GM21367 (cell line): ENCODE results near the gene SOX2.

ENCODE experiments used
- ATAC-seq: cut with Tn5 transposase; IDR thresholded peaks from one replicate; pipeline ENCODE4 v1.9.1; 2021; ENCODE audit not compliant: unreplicated experiment

SOX2 gene

DNA sequence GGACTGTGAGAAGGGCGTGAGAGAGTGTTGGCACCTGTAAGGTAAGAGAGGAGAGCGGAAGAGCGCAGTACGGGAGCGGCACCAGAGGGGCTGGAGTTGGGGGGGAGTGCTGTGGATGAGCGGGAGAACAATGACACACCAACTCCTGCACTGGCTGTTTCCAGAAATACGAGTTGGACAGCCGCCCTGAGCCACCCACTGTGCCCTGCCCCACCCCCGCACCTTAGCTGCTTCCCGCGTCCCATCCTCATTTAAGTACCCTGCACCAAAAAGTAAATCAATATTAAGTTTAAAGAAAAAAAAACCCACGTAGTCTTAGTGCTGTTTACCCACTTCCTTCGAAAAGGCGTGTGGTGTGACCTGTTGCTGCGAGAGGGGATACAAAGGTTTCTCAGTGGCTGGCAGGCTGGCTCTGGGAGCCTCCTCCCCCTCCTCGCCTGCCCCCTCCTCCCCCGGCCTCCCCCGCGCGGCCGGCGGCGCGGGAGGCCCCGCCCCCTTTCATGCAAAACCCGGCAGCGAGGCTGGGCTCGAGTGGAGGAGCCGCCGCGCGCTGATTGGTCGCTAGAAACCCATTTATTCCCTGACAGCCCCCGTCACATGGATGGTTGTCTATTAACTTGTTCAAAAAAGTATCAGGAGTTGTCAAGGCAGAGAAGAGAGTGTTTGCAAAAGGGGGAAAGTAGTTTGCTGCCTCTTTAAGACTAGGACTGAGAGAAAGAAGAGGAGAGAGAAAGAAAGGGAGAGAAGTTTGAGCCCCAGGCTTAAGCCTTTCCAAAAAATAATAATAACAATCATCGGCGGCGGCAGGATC lies at the start of gene SOX2:
Gene SOX2, plus strand, starts transcription at position 601 of the 811 bp plus-strand sequence. CDS start 436 bp downstream, outside the sequence.
- no peak for ATAC-seq

GRCh38 chr3:181683563-181683962 lies 28.2 kb upstream of the SOX2 start:
- no peak for ATAC-seq

DNA sequence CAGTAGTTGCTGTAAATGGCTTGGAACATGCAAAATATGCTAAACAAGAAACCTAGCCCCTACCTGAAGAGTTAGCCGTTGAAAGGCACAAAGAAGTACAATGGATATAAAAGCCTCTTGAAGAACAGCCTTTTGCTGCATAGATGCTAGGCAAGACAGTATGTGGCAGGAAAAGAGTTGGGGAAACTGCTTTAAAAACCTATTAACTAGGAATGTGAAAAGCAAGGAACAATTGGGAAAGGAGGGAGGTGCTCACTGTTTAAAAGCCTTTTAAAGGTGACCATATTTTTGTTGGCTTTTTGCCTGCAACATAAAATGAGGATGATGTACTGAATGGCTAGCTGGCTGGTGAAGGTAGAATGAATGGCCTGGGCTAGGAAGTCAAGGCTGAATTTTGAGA lies 24.5 kb upstream of the SOX2 start:
- ATAC-seq: no peak

GRCh38 chr3:181687731-181688130 lies 24.0 kb upstream of the SOX2 start:
- no peak for ATAC-seq

DNA sequence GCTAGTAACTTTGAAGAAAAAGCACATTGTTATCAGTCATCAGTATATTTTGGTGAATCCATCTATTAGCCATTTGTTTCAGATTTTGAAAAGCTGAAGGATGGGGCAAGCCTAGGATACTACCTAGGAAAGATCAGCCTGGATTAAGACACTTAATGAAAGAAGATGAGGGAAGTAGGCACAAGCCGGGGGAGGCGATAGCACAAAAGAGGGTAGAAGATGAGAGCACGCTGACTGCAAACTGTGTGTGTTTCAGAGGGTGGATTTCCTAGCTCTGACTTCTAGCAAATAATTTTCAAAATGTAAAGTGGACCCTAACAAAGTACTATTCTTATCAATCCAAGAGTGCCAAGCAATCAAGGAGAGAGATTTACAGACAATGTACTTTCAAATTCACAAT lies 22.2 kb upstream of the SOX2 start:
- ATAC-seq: no peak

DNA sequence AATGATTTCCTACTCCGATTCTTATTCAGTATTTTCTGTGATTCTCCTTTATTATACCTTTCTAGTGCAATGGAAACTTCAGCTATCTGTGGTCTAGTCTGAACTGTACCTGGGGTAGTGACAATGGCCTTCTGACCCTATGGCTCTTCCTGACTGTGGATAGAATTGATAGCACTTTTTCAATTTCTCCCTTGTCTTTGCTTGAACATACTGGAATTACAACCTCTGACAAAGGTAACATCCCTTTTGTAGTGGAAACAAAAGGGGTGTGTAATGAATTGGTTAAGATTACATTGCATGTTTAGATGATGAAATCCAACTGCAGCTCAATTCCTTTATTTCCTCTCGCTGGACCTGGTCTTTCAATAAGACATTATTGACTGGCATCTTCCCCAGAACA lies 21.0 kb upstream of the SOX2 start:
- no peak for ATAC-seq

DNA sequence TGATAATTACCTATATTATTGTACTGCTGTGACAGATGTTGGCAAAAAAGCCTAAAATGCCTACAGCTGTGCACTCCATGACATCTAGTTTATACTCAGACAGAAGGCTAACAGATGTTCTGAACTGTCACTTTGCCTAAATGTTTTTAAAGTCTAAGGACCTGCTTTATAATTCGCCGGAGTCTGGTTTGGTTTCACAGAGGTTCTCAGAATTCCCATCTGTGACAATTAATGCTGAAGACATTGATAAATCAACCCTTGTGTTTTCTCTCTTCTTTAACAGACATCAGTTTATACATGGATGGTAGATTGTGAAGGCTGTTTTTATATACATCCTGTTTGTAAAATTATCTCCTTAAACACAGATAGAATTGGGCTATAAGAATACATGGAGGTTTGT lies 19.8 kb upstream of the SOX2 start:
- no peak for ATAC-seq

GRCh38 chr3:181692311-181693145 lies 19.2 kb upstream of the SOX2 start:
- no peak for ATAC-seq

DNA sequence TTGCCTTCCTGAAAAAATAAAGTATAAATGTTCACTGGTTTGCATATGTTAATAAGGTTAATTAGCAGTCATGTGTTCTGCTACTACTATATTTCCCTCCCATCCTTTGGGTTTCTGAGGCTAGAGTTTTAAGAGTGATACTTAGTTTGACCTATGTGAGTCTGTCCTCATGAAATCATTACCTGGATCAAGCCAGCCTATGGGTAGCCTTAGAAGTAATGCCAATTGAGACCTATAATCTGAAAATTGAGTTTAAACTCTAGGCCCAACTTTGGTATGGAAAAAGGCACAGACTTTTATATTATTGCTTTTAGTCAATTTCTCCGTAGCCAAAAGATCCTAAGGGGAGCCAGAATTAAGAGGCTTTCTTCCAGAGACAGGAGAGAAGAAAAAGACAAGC lies 18.4 kb upstream of the SOX2 start:
- ATAC-seq: no peak

DNA sequence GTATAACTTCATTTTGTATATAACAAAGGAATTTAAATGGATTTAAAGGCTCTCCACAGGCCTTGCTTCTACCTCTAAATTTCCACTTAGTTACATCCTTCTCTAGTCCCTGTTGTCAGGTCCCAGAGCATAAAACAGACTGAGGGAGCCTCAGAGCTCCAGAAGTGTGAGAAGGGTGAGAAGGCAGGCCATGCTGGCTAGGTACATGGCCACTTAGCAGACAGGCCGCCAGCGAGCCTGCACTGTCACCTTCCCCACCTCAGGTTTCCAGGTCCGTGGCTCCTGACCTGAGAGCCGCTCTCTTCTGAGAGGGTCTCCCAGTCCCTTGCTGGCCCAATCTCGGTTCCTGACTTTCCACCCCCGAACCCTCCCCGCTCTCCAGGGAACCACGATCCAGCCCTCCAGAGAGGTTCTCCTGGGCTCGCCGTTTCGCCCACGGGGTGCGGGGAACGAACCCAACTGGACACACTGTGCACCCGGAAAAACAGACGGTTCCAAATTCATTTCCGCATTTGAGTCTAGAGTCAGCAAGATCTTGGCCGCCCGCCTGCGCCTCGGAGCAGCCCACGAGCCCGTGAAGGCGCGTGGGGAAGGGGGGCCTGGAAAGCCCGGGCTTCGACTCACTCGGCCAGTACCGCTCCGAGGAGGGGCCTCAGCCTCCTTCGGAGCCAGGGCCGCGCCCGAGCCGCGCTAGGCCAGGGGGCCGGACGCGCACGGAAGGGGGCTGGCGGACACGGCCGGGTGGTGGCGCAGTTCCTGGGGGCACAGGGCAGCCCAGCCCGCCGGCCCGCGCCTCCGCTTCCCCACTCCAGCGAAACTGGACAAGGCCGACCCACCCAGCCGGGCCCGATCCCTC lies 16.7 kb upstream of the SOX2 start:
- no peak for ATAC-seq

- ATAC-seq: no peak
These were observed 15.8 kb upstream of the SOX2 start for GRCh38 chr3:181695661-181696491.

GRCh38 chr3:181696626-181697230 lies 15.0 kb upstream of the SOX2 start:
- ATAC-seq: no peak

DNA sequence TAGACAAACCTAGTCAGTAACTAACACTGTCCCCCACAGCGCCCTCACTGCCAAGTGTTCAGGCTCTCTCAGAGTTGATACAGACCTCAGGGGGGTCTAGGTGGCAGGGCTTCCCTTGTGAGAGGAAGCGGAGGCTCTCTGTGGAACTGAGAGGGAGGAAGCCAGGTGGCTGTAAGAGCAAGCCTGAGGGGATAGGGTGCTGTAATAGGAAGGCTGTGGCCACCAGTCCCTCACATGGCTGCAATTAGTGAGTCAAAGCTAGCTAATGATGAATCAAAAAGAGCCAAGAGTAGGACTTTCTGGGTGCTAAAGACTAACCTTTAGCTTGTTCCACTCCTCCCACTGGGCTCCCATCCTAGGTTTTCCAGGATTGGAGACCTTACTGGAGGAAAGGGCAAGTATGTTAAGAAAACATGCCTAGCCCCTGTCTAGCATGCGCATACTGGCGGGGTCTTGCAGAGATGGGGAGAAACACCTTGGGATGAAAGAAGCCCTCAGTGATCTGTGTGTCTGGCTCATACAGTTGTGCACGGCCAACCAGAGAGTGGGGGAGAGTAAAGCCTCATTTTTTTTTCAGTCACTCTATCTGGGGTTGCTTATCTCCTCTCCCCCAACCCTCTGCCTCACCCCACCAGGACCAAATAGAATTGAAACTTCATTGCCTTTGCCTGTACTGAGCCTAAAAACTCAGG lies 13.3 kb upstream of the SOX2 start:
- no peak for ATAC-seq

DNA sequence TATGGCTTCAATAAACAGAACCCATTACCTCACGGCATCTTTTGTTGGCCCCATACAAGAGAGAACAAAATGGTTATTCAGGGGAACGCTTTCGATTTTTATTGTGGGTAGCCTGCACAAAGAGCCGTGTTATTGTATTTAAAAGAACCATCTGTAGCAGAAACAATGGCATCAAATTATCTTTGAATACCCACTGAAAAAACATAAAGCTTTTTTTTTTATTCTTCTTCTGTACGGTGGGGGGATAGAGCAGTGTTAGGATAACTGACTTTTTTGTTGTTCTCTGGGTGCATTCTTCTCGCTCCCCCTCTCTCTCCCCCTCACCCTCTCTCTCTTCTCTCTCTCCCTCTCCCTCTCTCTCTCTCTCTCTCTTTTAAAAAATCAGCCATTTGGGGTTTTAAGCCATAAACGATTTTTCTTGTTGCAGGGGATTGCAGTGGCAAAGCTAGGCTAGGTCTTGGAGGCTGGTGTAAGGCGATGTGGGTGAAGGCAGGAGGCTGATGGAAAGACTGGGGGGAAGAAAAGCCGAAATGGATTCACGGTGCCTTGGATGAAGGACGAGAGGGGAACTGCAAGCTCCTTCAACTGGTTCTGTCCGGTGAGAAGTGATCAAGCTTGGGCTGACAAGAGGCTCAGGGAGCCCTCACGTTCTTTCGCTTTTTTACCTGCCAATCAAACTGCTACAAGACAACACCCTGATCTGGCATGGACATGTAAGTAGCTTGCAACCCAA lies 12.4 kb upstream of the SOX2 start:
- ATAC-seq: no peak

DNA sequence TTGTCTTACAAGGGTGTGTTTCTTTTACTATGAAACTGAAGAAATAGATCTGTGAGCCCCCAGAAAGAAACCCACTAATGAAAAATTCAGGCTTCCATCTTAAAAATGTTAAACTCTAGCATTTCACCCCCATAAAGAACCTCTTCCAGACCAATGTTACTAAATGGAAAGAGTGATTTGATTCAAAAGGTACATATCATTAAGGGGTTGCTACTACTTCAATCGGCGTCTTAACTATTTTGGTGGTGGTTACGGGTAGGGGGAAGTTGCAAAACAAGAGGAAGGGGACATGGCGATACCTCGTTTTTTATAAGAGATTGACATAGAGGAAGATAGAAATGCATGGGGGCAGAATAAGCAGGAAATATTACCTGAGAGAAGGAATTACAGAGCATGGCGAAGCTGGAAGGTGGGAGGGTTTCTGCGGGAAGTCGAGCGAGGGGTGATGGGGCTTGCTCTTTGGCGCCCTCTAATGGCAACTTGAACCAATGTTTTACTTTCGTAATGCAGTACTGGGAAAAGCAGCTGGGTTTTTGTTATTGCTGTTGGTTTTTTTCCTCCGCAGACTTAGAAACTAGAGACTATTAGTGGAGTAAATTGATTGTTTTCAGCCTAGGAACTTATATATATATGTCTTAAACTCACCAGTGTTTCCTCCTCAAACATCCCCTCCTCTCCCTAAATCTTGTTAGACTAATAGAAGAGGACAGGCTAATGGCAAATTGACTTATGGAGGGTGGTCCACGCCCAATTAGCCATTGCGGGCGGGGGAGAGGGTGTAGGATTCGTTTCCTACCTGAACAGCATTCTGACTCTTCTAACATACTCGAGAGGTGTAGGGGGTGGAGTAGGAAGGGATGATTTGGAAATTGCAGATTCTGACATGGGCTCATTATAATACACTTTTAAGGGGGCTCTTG lies 11.3 kb upstream of the SOX2 start:
- ATAC-seq: peak; percentile 79

DNA sequence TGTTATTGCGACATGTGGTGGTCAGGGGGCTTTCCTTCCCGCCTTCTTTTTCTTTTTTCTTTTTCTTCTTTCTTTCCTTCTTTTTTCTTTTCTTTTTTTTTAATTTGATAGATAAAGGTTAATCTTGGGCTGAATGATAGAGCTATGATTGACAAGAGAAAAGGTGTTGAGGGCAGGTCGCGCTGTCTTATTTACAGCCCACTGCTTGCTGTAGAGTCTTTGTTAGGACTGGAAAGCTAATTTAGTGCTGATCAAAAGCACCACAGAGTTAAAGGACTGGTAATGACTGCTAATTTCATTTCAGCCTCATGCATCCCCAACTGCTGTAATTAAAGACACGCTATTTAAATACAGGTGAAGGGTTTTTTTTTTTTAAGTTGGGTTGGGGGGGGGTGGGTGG lies 10.6 kb upstream of the SOX2 start:
- ATAC-seq: no peak

DNA sequence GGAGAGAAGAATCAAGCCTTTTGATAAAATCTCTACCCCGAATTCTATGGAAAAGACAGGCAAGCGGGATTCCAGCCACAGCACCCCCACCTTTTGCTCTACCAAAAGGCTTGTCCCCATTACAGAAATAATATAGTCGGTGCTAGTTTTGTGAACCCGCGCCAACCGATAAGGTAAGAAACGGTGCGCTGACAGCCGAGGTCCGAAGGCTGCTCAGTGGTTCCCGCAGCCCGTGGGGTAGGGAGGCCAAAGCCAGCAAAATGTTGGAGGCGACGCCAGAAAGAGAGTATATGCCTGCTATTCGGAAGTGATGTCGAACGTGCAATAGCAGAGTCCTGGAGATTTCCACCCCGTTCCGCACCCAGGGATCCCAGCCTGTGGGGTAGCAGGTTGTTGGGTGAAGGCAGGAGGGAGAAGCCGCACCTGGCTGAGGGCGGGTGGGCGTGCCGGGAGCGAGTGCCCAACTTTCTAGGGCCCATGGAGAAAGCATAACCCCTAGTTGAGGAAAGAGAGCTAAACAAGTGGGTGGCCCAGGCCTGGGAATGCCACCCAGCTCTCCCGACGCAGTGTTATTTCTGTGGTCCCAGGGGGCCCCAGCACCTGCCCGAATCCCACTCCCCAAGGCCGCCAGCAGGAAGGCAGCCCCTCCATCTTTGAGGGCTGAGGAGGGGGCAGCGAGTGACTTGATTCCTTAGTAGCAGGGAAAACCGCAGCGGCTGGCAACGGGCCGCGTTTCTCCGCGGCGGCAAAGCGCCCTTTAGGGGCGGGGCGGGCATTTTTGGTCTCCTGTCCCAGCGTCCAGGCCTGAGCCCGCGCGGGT lies 7.9 kb upstream of the SOX2 start:
- ATAC-seq: no peak
